ENCODE measurements around the gene PNPLA5. TPM values are rescaled to one million over a fixed set of nuclear protein-coding genes. Genes with fewer than 3 reads are reported as not detected.

The PNPLA5 gene
- total RNA-seq, 2 donors from 2014 or later, result not detected

Other genes starting within 250 kb of the PNPLA5 start
- gene EFCAB6, start 79.7 kb downstream of the PNPLA5 start, total RNA-seq, result under 1 TPM; 0.27 to 0.80 TPM
- gene SULT4A1, start 29.5 kb downstream of the PNPLA5 start, total RNA-seq, result under 1 TPM in 1 of 2 donors, not detected in 1; 0.29 TPM
- gene PNPLA3, start 31.8 kb upstream of the PNPLA5 start, total RNA-seq, result under 1 TPM; 0.39 to 0.58 TPM
- gene SAMM50, start 63.4 kb upstream of the PNPLA5 start, total RNA-seq, result 10 to 100 TPM; 41.7 to 51.1 TPM
- 10 to 100 TPM; 21.6 to 73.7 TPM for gene PARVB, start 132.3 kb upstream of the PNPLA5 start, total RNA-seq

All from activated naive CD4-positive, alpha-beta T cell treated with anti-CD3 and anti-CD28 coated beads, Interleukin-2, amount 50 U/mL, for 72 hours (primary cell).